Measurements from ENCODE around the gene TRAPPC10.
"Not testable (repeated sequence)": the region's sequence is repeated elsewhere in the genome, so short reads cannot be mapped to it uniquely, and the experiment has no call there.

Gene TRAPPC10

GRCh38 chr21:44155994-44156380 lies 143.9 kb downstream of the TRAPPC10 start:
- H3K4me3 ChIP-seq (ENCODE audit: low read depth, low read length); DNase-seq (ENCODE audit: low read depth): not testable (repeated sequence)
